ENCODE data around the gene WSCD1. TPM values are rescaled to one million over a fixed set of nuclear protein-coding genes. Genes with fewer than 3 reads are reported as not detected.

The WSCD1 gene
- total RNA-seq, 2 experiments from 2014 or later: not detected

DNA sequence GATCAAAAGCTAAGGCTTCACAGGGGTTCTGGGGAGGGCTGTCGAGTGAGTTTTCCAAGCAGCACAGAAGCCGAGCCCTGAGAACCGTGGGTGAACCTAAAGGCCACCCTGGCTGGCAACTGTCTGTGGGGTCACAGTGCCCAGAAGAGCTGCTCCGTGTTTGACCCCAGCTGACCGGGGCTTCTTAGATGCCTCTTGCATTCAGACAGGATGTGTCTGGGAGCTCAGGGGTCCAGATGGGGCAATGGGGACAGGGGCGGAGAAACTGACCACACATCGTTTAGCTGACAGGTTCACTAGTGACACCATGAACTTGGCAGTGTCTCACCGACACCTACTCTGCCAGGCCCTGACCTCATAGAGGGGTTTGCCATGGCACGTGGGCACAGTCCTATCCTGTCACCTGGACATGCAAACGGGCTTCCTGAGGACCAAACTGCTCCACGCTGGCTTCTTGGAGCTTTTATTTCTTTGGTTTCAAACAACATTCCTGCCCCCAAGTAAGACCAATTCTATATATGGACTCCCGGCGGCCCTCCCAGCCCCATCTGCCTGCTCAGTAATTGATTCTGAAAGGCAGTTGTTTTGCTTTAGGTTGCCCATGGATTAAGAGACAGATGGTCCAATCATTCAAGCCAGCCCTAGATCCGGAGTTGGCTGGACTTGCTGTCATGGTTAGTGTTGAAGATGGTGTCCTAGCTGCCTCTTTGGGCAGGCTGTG lies 22.2 kb downstream of the WSCD1 start:
- H3K9me2 ChIP-seq (ENCODE audit: insufficient read depth, low read length): no peaks in the 10 kb centered on the region
- POLR2A ChIA-PET: no interaction called here
- no TSS peak for BruUV-seq (replicated peaks)

DNA sequence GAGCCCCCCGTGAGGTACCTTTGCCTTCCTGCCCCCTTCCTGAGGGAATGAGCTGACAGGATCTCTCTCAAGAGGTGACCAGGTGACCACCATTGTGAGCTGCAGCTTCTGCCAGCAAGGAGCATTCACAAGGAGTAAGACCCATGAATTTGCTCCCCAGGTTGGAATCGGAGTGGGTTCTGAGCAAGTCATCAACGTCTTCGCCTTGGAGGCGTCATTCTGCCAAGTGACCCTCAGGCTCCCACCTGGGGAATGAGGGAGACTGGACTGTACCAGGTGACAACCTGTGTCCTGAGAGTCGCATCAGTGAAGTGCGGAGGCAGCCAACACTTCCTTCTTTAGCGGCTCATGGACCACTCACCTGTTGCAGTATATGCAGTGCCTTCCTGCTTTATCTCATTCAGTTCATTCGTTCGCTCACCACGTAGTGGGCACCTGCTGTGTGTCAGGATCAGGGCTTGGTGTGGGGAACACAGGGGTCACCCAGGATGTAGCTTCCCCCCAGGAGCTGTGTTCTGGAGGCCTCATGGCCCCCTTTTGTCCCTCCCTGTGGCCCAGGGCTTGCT lies 22.8 kb downstream of the WSCD1 start:
- POLR2A ChIA-PET: no interaction called here
- CTCF ChIA-PET (ENCODE audit: unreplicated experiment): no interaction called here

More for the DNA sequence above, 22.2 kb downstream of the WSCD1 start:
- Histone ChIP-seq H4K20me1 (ENCODE audit: insufficient read depth, low read length) (no peaks in the 10 kb centered on the region), H3K27ac (ENCODE audit: low read depth, low read length, poor library complexity, severe bottlenecking) (no peak overlapping the region), H3K4me1 (ENCODE audit: insufficient read depth, low read length, poor library complexity, severe bottlenecking) (no peaks in the 10 kb centered on the region), H3K4me2 (ENCODE audit: low read length) (no peak overlapping the region), H2AFZ (ENCODE audit: low read length) (no peak overlapping the region), H3K79me2 (ENCODE audit: insufficient read depth, low read depth, low read length) (no peaks in the 10 kb centered on the region), H3K4me3 (ENCODE audit: low read depth, low read length, poor library complexity, severe bottlenecking) (no peak overlapping the region), H3K9me3 (ENCODE audit: low read length) (no peaks in the 10 kb centered on the region), H3K36me3 (ENCODE audit: insufficient read depth, low read length) (no peaks in the 10 kb centered on the region)
- intact Hi-C loops (cut with micrococcal nuclease; ENCODE audit: unreplicated experiment): no loop called here
- no peak for TF ChIP-seq EZH2phosphoT487 (IDR thresholded peaks at IDR 0.05; ENCODE audit: borderline replicate concordance, low read depth, low read length)
- TF ChIP-seq, protein P1, sequence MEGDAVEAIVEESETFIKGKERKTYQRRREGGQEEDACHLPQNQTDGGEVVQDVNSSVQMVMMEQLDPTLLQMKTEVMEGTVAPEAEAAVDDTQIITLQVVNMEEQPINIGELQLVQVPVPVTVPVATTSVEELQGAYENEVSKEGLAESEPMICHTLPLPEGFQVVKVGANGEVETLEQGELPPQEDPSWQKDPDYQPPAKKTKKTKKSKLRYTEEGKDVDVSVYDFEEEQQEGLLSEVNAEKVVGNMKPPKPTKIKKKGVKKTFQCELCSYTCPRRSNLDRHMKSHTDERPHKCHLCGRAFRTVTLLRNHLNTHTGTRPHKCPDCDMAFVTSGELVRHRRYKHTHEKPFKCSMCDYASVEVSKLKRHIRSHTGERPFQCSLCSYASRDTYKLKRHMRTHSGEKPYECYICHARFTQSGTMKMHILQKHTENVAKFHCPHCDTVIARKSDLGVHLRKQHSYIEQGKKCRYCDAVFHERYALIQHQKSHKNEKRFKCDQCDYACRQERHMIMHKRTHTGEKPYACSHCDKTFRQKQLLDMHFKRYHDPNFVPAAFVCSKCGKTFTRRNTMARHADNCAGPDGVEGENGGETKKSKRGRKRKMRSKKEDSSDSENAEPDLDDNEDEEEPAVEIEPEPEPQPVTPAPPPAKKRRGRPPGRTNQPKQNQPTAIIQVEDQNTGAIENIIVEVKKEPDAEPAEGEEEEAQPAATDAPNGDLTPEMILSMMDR (conservative IDR thresholded peaks at IDR 0.05; ENCODE audit: low read length): no peak
- no peak for DNase-seq (ENCODE audit: low spot score)
- CTCF ChIA-PET (ENCODE audit: unreplicated experiment): no interaction called here

More for the DNA sequence above, 22.8 kb downstream of the WSCD1 start:
- TF ChIP-seq EZH2phosphoT487 (IDR thresholded peaks at IDR 0.05; ENCODE audit: borderline replicate concordance, low read depth, low read length): no peak
- TF ChIP-seq, protein P1 (conservative IDR thresholded peaks at IDR 0.05; ENCODE audit: low read length): no peak
- BruUV-seq (replicated peaks): no TSS peak
- H3K27ac ChIP-seq (ENCODE audit: low read depth, low read length, poor library complexity, severe bottlenecking): no peak overlapping the region
- no peaks in the 10 kb centered on the region for H3K9me3 ChIP-seq (ENCODE audit: low read length)
- no peaks in the 10 kb centered on the region for H3K79me2 ChIP-seq (ENCODE audit: insufficient read depth, low read depth, low read length)
- DNase-seq (ENCODE audit: low spot score): no peak
- no peaks in the 10 kb centered on the region for H3K36me3 ChIP-seq (ENCODE audit: insufficient read depth, low read length)
- H4K20me1 ChIP-seq (ENCODE audit: insufficient read depth, low read length): no peaks in the 10 kb centered on the region
- H3K9me2 ChIP-seq (ENCODE audit: insufficient read depth, low read length): no peaks in the 10 kb centered on the region
- no peak overlapping the region for H3K4me2 ChIP-seq (ENCODE audit: low read length)
- H3K4me3 ChIP-seq (ENCODE audit: low read depth, low read length, poor library complexity, severe bottlenecking): no peak overlapping the region
- H2AFZ ChIP-seq (ENCODE audit: low read length): no peak overlapping the region
- intact Hi-C loops (cut with micrococcal nuclease; ENCODE audit: unreplicated experiment): no loop called here
- no peaks in the 10 kb centered on the region for H3K4me1 ChIP-seq (ENCODE audit: insufficient read depth, low read length, poor library complexity, severe bottlenecking)

All from OCI-LY7 (cell line).